ENCODE data around the gene ARFIP1.

DNA sequence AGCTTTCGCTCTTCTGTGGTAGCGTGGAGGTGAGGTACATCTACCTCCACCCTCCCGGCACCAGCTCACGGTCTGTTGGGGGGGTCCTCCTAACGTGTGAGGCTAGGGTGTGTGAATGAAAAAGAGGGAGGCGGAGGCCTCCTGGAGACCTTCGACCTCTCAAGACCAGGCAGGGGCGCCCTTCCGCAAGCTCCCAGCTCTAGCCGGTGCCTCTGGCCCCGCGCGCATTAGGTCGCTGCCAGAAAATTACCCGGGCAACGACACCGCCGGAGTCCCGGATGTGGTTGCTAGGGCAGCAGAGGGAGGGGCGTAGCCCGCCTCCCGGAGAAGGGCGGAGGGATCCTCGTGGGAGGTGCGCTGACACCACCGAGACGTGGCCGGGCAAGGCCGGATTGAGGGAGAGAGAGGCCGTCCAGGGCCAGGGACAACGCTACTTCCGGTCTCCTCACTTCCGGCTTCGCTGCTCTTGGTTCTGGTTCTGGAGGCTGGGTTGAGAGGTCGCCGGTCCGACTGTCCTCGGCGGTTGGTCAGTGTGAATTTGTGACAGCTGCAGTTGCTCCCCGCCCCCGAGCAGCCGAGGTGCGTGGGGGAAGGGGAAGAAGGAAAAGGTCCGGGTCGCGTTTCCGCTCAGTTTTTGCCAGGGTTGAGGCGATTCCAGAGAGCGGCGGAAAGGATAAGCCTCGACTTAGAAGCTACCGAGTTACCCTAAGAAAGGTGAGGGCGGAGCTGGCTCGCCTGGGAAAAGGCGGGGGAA lies at the start of gene ARFIP1, which contains the start of gene TIGD4:
- peak; percentile 60 for TF ChIP-seq PHF8 (conservative IDR thresholded peaks at IDR 0.05; ENCODE audit: low read depth, low read length)
- TF ChIP-seq RNF2 (IDR thresholded peaks at IDR 0.05; ENCODE audit: borderline replicate concordance, low read depth, low read length, missing control alignments, poor library complexity, severe bottlenecking): no peak
- no peak for TF ChIP-seq CHD2 (IDR thresholded peaks at IDR 0.05; ENCODE audit: low read length)
- TF ChIP-seq, protein P1, sequence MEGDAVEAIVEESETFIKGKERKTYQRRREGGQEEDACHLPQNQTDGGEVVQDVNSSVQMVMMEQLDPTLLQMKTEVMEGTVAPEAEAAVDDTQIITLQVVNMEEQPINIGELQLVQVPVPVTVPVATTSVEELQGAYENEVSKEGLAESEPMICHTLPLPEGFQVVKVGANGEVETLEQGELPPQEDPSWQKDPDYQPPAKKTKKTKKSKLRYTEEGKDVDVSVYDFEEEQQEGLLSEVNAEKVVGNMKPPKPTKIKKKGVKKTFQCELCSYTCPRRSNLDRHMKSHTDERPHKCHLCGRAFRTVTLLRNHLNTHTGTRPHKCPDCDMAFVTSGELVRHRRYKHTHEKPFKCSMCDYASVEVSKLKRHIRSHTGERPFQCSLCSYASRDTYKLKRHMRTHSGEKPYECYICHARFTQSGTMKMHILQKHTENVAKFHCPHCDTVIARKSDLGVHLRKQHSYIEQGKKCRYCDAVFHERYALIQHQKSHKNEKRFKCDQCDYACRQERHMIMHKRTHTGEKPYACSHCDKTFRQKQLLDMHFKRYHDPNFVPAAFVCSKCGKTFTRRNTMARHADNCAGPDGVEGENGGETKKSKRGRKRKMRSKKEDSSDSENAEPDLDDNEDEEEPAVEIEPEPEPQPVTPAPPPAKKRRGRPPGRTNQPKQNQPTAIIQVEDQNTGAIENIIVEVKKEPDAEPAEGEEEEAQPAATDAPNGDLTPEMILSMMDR (IDR thresholded peaks at IDR 0.05; ENCODE audit: control extremely low read depth in 1 of 3, insufficient read depth in 1 of 3, low read depth in 1 of 3, low read length in 3 of 3): peak; percentile 35 to 42 (median 41)
- TF ChIP-seq EZH2 (IDR thresholded peaks at IDR 0.05; ENCODE audit: low read depth, low read length, severe bottlenecking): no peak
